Jurkat, Clone E6-1 (cell line): Measurements from ENCODE around the gene FAM20A.
A peak's percentile ranks its signal among the peaks of the same experiment; 100 is the strongest.
"Not testable (repeated sequence)": the region's sequence is repeated elsewhere in the genome, so short reads cannot be mapped to it uniquely, and the experiment has no call there.

Source experiments
- DNase-seq: peaks from one replicate; pipeline ENCODE4 v3.0.0-alpha.2; 2011; ENCODE audit warnings: low read depth, low spot score
- H3K4me3 ChIP-seq: 2 replicates; pipeline ENCODE4 v1.5.1; 2011; ENCODE audit warnings: mild to moderate bottlenecking, low read length, control low read depth, moderate library complexity

Gene FAM20A

GRCh38 chr17:68540981-68541380 is 60.2 kb downstream of the FAM20A start:
- no peak overlapping the region for H3K4me3 ChIP-seq
- DNase-seq: no peak

GRCh38 chr17:68539548-68540467 is 61.4 kb downstream of the FAM20A start:
- H3K4me3 ChIP-seq: no peak overlapping the region
- peak; percentile 3 for DNase-seq

- no peak overlapping the region for H3K4me3 ChIP-seq
- no peak for DNase-seq
These were observed 65.2 kb downstream of the FAM20A start for GRCh38 chr17:68535922-68536321.

- no peak for DNase-seq
- no peak overlapping the region for H3K4me3 ChIP-seq
These were observed 66.5 kb downstream of the FAM20A start for GRCh38 chr17:68534695-68535088.

GRCh38 chr17:68533887-68534694 is 67.1 kb downstream of the FAM20A start:
- no peak overlapping the region for H3K4me3 ChIP-seq
- no peak for DNase-seq

GRCh38 chr17:68532826-68533225 is 68.3 kb downstream of the FAM20A start:
- DNase-seq: no peak
- no peak overlapping the region for H3K4me3 ChIP-seq

GRCh38 chr17:68531252-68531651 is 69.9 kb downstream of the FAM20A start:
- no peak for DNase-seq
- no peak overlapping the region for H3K4me3 ChIP-seq

GRCh38 chr17:68527314-68527713 is 73.9 kb downstream of the FAM20A start:
- H3K4me3 ChIP-seq: no peak overlapping the region
- DNase-seq: no peak

GRCh38 chr17:68526548-68526947 is 74.6 kb downstream of the FAM20A start:
- H3K4me3 ChIP-seq: no peak overlapping the region
- DNase-seq: no peak

- DNase-seq: no peak
- H3K4me3 ChIP-seq: no peak overlapping the region
These were observed 78.9 kb downstream of the FAM20A start for GRCh38 chr17:68522266-68522665.

- DNase-seq: no peak
- no peak overlapping the region for H3K4me3 ChIP-seq
These were observed 81.3 kb downstream of the FAM20A start for GRCh38 chr17:68519911-68520310.

GRCh38 chr17:68519051-68519450 is 82.1 kb downstream of the FAM20A start:
- DNase-seq, H3K4me3 ChIP-seq: not testable (repeated sequence)

GRCh38 chr17:68518063-68518815 is 82.9 kb downstream of the FAM20A start:
- H3K4me3 ChIP-seq: no peak overlapping the region
- DNase-seq: no peak

- DNase-seq, H3K4me3 ChIP-seq: not testable (repeated sequence)
These were observed 83.6 kb downstream of the FAM20A start for GRCh38 chr17:68517605-68518004.

- H3K4me3 ChIP-seq: no peak overlapping the region
- no peak for DNase-seq
These were observed 84.4 kb downstream of the FAM20A start for GRCh38 chr17:68516732-68517131.

GRCh38 chr17:68514831-68515635 is 86.1 kb downstream of the FAM20A start:
- DNase-seq: no peak
- H3K4me3 ChIP-seq: no peak overlapping the region

GRCh38 chr17:68513932-68514331 is 87.2 kb downstream of the FAM20A start:
- no peak for DNase-seq
- H3K4me3 ChIP-seq: no peak overlapping the region

GRCh38 chr17:68512960-68513474 is 88.2 kb downstream of the FAM20A start:
- DNase-seq: no peak

More at GRCh38 chr17:68512960-68513474, 88.2 kb downstream of the FAM20A start:
- H3K4me3 ChIP-seq: peak overlapping the region; percentile 90
